HG02759 (cell line): ENCODE measurements around the gene FOXO3.

Source experiments
- ATAC-seq: cut with Tn5 transposase; IDR thresholded peaks from one replicate; pipeline ENCODE4 v1.9.1; 2021; ENCODE audit warnings: mild to moderate bottlenecking, moderate library complexity; ENCODE audit not compliant: unreplicated experiment

Gene FOXO3

GRCh38 chr6:108710551-108710950 is 149.8 kb downstream of the FOXO3 start:
- ATAC-seq = no peak

- ATAC-seq = no peak
Observed at GRCh38 chr6:108711071-108711470, 150.4 kb downstream of the FOXO3 start.

GRCh38 chr6:108711826-108712225 is 151.1 kb downstream of the FOXO3 start:
- no peak for ATAC-seq

- ATAC-seq = no peak
Observed at GRCh38 chr6:108712946-108713345, 152.2 kb downstream of the FOXO3 start.

- no peak for ATAC-seq
Observed at GRCh38 chr6:108714101-108714765, 153.5 kb downstream of the FOXO3 start.

GRCh38 chr6:108714766-108715414 is 154.2 kb downstream of the FOXO3 start:
- ATAC-seq = no peak

- no peak for ATAC-seq
Observed at GRCh38 chr6:108715832-108716231, 155.1 kb downstream of the FOXO3 start.

- no peak for ATAC-seq
Observed at GRCh38 chr6:108716801-108717791, 156.4 kb downstream of the FOXO3 start.

GRCh38 chr6:108719477-108719876 is 158.8 kb downstream of the FOXO3 start:
- no peak for ATAC-seq

GRCh38 chr6:108720827-108721226 is 160.1 kb downstream of the FOXO3 start:
- ATAC-seq = no peak

GRCh38 chr6:108721286-108721685 is 160.6 kb downstream of the FOXO3 start:
- ATAC-seq = no peak

- ATAC-seq = no peak
Observed at GRCh38 chr6:108723594-108723993, 162.9 kb downstream of the FOXO3 start.

- no peak for ATAC-seq
Observed at GRCh38 chr6:108726726-108727339, 166.1 kb downstream of the FOXO3 start.

- ATAC-seq = no peak
Observed at GRCh38 chr6:108727966-108728730, 167.4 kb downstream of the FOXO3 start.

GRCh38 chr6:108728826-108729225 is 168.1 kb downstream of the FOXO3 start:
- no peak for ATAC-seq

GRCh38 chr6:108730635-108731515 is 170.2 kb downstream of the FOXO3 start:
- ATAC-seq = no peak

- no peak for ATAC-seq
Observed at GRCh38 chr6:108732091-108732870, 171.6 kb downstream of the FOXO3 start.

- no peak for ATAC-seq
Observed at GRCh38 chr6:108733051-108733450, 172.3 kb downstream of the FOXO3 start.
